Measurements from ENCODE around the gene CUL4A.

- TF ChIP-seq POLR2A (IDR thresholded peaks at IDR 0.05; ENCODE audit: low read length) (no peak), GATA1 (IDR thresholded peaks at IDR 0.05; ENCODE audit: low read depth, low read length) (no peak)
Observed at GRCh38 chr13:113273851-113274590, 64.6 kb downstream of the CUL4A start.

Data from erythroblast (primary cell).